Peyer's patch (tissue), 4 donors: Measurements from ENCODE around the gene STK40. TPM values are rescaled to one million over a fixed set of nuclear protein-coding genes. Genes with fewer than 3 reads are reported as not detected.
A peak's percentile ranks its signal among the peaks of the same experiment; 100 is the strongest.

Source experiments
- DNase-seq, 3 donors: peaks; one replicate each; pipeline ENCODE4 v3.0.0-alpha.2; 2017 to 2019
- H3K27ac ChIP-seq, 4 donors: fragments of 200-600 bp; sonication (generic); one replicate each; pipeline ENCODE4 v1.5.1; 2016 to 2019
- H3K27me3 ChIP-seq, 2 donors: fragments of 200-600 bp; sonication (generic); one replicate each; pipeline ENCODE4 v1.5.1; 2019
- H3K36me3 ChIP-seq, 3 donors: fragments of 200-600 bp; sonication (generic); one replicate each; pipeline ENCODE4 v1.5.1; 2016 to 2019
- H3K4me1 ChIP-seq, 4 donors: fragments of 200-600 bp; sonication (generic); one replicate each; pipeline ENCODE4 v1.5.1; 2016 to 2019
- H3K4me3 ChIP-seq, 4 donors: fragments of 200-600 bp; sonication (generic); 1 replicate in 3 of 4; 2 replicates in 1 of 4; pipeline ENCODE4 v1.5.1; 2016 to 2019; ENCODE audit warnings: mild to moderate bottlenecking in 1 of 4
- H3K9me3 ChIP-seq, 4 donors: fragments of 200-600 bp; sonication (generic); one replicate each; pipeline ENCODE4 v1.5.1; 2016 to 2019; ENCODE audit warnings: mild to moderate bottlenecking in 1 of 4
- POLR2A ChIP-seq, 2 donors: fragments of 450-650 bp; IDR thresholded peaks; one replicate each; pipeline ENCODE4 v1.5.1; 2017; ENCODE audit warnings: antibody characterized with exemption in 2 of 2, mild to moderate bottlenecking in 2 of 2, moderate library complexity in 2 of 2
- total RNA-seq, 4 donors: library from RNA; depleted of rRNA; stranded (reverse); fragments of >200 nt; gene quantifications; one replicate each; pipeline ENCODE4 v1.1.0, GENCODE V29; 2016
- TF ChIP-seq, protein P1 (sequence below), 6 experiments: fragments of 450-650 bp in 4 of 6; fragments of 200-600 bp in 2 of 6; sonication (generic) in 1 of 6; IDR thresholded peaks; one replicate each; pipeline ENCODE4 v1.5.1; 2017 to 2019; ENCODE audit warnings: antibody characterized with exemption in 6 of 6, mild to moderate bottlenecking in 3 of 6, moderate library complexity in 1 of 6

STK40 gene
- total RNA-seq, 4 donors from 2014 or later, result 14.0 to 30.2 (median 21.5) TPM

DNA sequence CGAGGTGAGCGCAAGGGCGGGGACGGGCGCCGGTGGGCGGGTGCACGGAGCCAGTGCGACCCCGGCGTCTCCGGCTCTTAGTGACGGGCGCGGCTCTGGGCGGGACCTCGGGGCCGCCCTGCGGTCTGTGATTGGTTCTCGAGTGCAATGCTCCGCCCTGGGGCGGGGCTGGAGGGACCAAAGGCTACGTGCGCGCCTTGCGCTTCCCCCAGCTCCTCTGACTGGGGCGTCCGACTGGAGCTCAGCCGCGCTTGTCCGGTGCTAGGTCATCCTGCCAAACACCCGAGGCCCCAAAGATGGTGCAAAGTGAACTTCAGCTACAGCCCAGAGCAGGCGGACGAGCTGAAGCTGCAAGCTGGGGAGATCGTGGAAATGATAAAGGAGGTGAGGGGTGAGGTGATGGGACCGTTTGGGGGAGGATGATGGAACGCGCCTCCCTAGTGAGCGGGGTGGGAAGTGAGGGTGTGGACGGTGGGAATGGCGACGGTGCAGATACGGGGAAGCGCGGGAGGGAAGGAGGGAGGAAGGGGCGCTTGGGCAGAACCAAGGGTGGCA is 78.7 kb downstream of the STK40 start:
- Histone ChIP-seq H3K27ac (peak overlapping the region; percentile 85 to 95 (median 90)), H3K9me3 (no peaks in the 10 kb centered on the region), H3K27me3 (no peaks in the 10 kb centered on the region), H3K36me3 (peaks cover 0 to 23% (median 0%) of the 10 kb centered on the region in 3 donors), H3K4me1 (peaks cover 5 to 21% (median 7%) of the 10 kb centered on the region in 4 donors), H3K4me3 (peak overlapping the region; percentile 65 to 84 (median 82))
- DNase-seq, result peak; percentile 91 to 98 (median 97)
- TF ChIP-seq POLR2A (IDR thresholded peaks at IDR 0.05), result peak; percentile 69 to 78
- TF ChIP-seq, protein P1, sequence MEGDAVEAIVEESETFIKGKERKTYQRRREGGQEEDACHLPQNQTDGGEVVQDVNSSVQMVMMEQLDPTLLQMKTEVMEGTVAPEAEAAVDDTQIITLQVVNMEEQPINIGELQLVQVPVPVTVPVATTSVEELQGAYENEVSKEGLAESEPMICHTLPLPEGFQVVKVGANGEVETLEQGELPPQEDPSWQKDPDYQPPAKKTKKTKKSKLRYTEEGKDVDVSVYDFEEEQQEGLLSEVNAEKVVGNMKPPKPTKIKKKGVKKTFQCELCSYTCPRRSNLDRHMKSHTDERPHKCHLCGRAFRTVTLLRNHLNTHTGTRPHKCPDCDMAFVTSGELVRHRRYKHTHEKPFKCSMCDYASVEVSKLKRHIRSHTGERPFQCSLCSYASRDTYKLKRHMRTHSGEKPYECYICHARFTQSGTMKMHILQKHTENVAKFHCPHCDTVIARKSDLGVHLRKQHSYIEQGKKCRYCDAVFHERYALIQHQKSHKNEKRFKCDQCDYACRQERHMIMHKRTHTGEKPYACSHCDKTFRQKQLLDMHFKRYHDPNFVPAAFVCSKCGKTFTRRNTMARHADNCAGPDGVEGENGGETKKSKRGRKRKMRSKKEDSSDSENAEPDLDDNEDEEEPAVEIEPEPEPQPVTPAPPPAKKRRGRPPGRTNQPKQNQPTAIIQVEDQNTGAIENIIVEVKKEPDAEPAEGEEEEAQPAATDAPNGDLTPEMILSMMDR (IDR thresholded peaks at IDR 0.05), result no peak

DNA sequence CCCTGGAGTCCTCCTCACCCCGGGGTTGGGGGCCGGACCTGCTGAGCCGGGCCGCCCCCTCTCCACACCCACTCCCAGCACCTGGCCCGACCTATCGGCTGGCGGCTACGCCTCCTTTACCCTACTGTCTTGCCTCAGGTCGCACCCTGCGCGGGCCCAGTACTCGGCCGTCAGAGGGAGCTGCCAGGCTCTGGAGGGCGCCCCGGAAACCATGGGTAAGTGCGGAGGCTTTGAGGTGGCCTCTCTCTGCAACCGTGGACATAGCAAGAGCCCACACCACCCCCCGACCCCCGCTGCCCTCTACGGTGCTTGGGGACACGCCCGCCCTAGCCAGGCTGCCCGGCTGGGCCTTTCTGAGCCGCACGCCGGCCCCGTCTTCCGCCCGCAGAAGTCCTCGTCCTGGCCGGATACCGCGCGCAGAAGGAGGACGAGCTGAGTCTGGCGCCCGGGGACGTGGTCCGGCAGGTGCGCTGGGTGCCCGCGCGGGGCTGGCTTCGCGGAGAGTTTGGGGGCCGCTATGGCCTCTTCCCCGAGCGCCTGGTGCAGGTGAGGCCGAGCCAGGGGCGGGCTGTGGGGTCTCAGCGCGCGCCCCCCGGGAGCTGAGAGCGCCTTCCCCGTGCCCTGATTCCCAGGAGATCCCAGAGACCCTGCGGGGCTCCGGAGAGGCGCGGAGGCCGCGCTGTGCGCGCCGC is 79.4 kb downstream of the STK40 start, which contains the start of gene SH3D21:
Gene SH3D21 (plus strand): TSS at position 159 of the 692 bp plus-strand sequence. CDS start 53 bp downstream, at position 212.
- Histone ChIP-seq H3K27me3 (no peaks in the 10 kb centered on the region), H3K4me3 (peak within 1 kb of the TSS; percentile 65 to 84 (median 82)), H3K27ac (peak within 1 kb of the TSS; percentile 85 to 95 (median 90)), H3K36me3 (peaks cover 0 to 29% (median 0%) of the 10 kb centered on the region in 3 donors), H3K4me1 (peaks cover 5 to 21% (median 7%) of the 10 kb centered on the region in 4 donors), H3K9me3 (no peaks in the 10 kb centered on the region)
- peak; percentile 39 to 49 for TF ChIP-seq POLR2A (IDR thresholded peaks at IDR 0.05)
- TF ChIP-seq, protein P1 (IDR thresholded peaks at IDR 0.05), result peak in 3 of 6 experiments; percentile 3 to 17 (median 10)
- DNase-seq, result peak; percentile 48 to 88 (median 87)

DNA sequence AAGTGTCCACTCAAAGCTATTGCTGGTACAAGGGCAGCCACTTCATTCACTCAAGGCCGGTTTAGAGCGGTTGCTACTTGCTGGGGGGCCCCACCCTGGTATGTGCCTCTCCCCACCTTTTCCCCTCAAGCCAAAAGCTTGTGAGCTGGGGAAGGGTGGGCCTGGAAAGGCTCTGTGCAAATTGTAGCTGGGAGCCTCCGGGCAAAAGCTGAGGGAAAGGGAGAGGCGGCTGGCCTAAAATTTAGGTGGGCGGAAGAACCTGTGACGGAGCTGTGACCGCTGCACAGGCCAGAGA is 79.9 kb downstream of the STK40 start:
- peak overlapping the region; percentile 65 to 84 (median 82) for H3K4me3 ChIP-seq
- no peaks in the 10 kb centered on the region for H3K9me3 ChIP-seq
- H3K4me1 ChIP-seq, result peaks cover 5 to 24% (median 7%) of the 10 kb centered on the region in 4 donors
- no peak for DNase-seq
- TF ChIP-seq, protein P1 (IDR thresholded peaks at IDR 0.05), result no peak
- TF ChIP-seq POLR2A (IDR thresholded peaks at IDR 0.05), result no peak
- H3K36me3 ChIP-seq, result peaks cover 0 to 34% (median 0%) of the 10 kb centered on the region in 3 donors
- H3K27me3 ChIP-seq, result no peaks in the 10 kb centered on the region
- H3K27ac ChIP-seq, result peak overlapping the region; percentile 85 to 95 (median 90)

DNA sequence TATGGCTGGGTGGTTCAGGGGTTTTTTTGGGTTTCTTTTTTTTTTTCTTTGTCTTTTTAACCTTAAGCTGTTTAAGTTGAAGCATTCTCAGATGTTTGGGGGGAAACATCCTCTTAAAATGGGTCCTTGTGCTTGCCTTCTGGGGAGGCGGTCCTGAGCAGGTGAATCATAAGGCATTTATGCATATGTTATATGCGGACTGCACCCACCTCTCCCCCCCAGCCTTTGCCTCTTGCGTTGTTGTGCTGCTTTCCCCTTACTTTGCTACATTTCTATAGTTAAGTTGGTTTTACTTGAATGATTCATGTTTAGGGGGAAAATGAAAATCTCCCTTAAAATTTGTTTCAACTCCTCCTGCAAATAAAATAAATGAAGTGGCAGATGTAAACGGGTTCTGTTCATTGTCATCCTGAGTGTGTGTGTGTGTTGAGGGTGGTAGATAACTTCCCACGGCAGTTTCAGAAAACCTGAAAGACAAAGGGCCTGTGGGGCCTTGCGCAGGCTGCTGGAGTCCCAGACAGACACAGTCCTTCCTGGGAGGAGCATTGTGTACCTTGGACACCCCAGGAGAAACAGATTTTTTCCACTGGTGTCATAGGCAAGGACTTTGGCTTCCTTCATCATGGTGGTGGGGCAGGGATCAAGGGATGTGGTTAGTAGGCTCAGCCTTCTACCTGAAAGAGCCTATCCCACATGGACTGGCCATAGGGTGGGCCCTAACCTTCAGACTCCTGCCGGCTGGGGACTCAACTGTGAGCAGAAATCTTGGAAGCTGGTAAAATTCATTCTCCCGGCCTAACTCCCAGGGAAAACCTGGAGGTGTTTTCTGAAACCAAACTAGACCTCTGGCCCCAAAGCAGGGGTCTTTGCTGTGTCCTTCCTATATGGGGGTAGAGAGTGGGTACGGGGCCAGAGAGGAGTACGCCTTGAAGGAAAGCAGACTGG is 80.5 kb downstream of the STK40 start:
- Histone ChIP-seq H3K4me3 (peak overlapping the region in 1 of 4 donors; percentile 84), H3K27ac (peak overlapping the region; percentile 85 to 95 (median 90))

More for the DNA sequence above, 80.5 kb downstream of the STK40 start:
- DNase-seq, result peak in 1 of 3 donors; percentile 76
- peaks cover 5 to 28% (median 7%) of the 10 kb centered on the region in 4 donors for H3K4me1 ChIP-seq
- TF ChIP-seq, protein P1 (IDR thresholded peaks at IDR 0.05), result no peak
- peak; percentile 44 to 61 for TF ChIP-seq POLR2A (IDR thresholded peaks at IDR 0.05)
- H3K36me3 ChIP-seq, result peaks cover 0 to 38% (median 0%) of the 10 kb centered on the region in 3 donors
- no peaks in the 10 kb centered on the region for H3K9me3 ChIP-seq
- H3K27me3 ChIP-seq, result no peaks in the 10 kb centered on the region
